ENCODE measurements around the gene ITGB2.

- no peak for TF ChIP-seq POLR2A (IDR thresholded peaks at IDR 0.05; ENCODE audit: low read depth)
- TF ChIP-seq, protein P1, sequence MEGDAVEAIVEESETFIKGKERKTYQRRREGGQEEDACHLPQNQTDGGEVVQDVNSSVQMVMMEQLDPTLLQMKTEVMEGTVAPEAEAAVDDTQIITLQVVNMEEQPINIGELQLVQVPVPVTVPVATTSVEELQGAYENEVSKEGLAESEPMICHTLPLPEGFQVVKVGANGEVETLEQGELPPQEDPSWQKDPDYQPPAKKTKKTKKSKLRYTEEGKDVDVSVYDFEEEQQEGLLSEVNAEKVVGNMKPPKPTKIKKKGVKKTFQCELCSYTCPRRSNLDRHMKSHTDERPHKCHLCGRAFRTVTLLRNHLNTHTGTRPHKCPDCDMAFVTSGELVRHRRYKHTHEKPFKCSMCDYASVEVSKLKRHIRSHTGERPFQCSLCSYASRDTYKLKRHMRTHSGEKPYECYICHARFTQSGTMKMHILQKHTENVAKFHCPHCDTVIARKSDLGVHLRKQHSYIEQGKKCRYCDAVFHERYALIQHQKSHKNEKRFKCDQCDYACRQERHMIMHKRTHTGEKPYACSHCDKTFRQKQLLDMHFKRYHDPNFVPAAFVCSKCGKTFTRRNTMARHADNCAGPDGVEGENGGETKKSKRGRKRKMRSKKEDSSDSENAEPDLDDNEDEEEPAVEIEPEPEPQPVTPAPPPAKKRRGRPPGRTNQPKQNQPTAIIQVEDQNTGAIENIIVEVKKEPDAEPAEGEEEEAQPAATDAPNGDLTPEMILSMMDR (IDR thresholded peaks at IDR 0.05) = no peak
Observed at GRCh38 chr21:44868707-44869106, 52.0 kb downstream of the ITGB2 start.
